KOPT-K1 (cell line): ENCODE data around the gene TMEM9B.
"Not testable (repeated sequence)": the region's sequence is repeated elsewhere in the genome, so short reads cannot be mapped to it uniquely, and the experiment has no call there.

Source experiments
- H3K27ac ChIP-seq: fragments of 200-600 bp; sonication (generic); 2 replicates; pipeline ENCODE4 v1.5.1; 2016; ENCODE audit warnings: antibody characterized with exemption, mild to moderate bottlenecking, low read depth, low read length; ENCODE audit not compliant: poor library complexity, severe bottlenecking
- H3K36me3 ChIP-seq: fragments of 200-600 bp; sonication (generic); 2 replicates; pipeline ENCODE4 v1.5.1; 2017; ENCODE audit warnings: antibody characterized with exemption, mild to moderate bottlenecking, low read length, moderate library complexity; ENCODE audit not compliant: insufficient read depth
- H3K9me3 ChIP-seq: fragments of 200-600 bp; sonication (generic); 2 replicates; pipeline ENCODE4 v1.5.1; 2017; ENCODE audit warnings: antibody characterized with exemption, low read length, mild to moderate bottlenecking; ENCODE audit not compliant: insufficient read depth, poor library complexity, severe bottlenecking

TMEM9B gene

GRCh38 chr11:8964324-8965320 is at the start of gene TMEM9B:
TMEM9B (minus strand) TSS chr11:8964442; CDS start chr11:8964313, 129 bp downstream.
- Histone ChIP-seq H3K36me3 (peaks cover 6% of the 10 kb centered on the region; the same call in 1 of the 2 replicates), H3K9me3 (no peaks in the 10 kb centered on the region), H3K27ac (peak within 1 kb of the TSS; percentile 86)

DNA sequence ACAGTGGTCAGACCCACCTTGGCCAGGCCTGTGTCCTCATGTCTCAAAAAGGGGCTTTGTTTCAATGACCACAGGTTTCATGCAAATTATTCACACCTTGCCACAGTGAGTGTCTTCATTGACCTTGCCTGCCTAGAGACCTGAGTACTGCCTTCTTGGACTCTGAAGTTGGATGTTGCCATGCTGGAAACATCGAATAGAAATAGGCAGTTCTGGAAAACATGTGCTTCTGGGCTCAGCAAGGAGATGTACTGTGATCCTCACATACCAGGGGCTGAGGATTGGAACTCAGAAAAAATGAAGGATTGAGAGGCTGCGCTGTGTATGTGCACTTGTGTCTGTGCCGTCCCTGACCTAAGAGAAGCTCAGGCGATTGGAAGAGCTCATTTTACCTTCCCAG is 49.1 kb upstream of the TMEM9B start:
- Histone ChIP-seq H3K27ac (no peak overlapping the region), H3K36me3 (no peaks in the 10 kb centered on the region), H3K9me3 (no peaks in the 10 kb centered on the region)

DNA sequence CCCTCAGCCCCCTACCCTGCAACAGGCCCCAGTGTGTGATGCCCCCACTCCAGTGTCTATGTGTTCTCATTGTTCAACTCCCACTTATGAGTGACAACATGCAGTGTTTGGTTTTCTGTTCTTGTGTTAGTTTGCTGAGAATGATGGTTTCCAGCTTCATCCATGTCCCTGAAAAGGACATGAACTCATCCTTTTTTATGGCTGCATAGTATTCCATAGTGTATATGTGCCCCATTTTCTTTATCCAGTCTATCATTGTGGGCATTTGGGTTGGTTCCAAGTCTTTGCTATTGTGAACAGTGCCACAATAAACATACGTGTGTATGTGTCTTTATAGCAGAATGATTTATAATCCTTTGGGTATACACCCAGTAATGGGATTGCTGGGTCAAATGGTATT is 45.3 kb upstream of the TMEM9B start:
- not testable (repeated sequence) for H3K27ac ChIP-seq, H3K9me3 ChIP-seq, H3K36me3 ChIP-seq

- H3K36me3 ChIP-seq = no peaks in the 10 kb centered on the region
- no peaks in the 10 kb centered on the region for H3K9me3 ChIP-seq
- H3K27ac ChIP-seq = no peak overlapping the region
These were observed 44.4 kb upstream of the TMEM9B start for GRCh38 chr11:9008661-9009060.

DNA sequence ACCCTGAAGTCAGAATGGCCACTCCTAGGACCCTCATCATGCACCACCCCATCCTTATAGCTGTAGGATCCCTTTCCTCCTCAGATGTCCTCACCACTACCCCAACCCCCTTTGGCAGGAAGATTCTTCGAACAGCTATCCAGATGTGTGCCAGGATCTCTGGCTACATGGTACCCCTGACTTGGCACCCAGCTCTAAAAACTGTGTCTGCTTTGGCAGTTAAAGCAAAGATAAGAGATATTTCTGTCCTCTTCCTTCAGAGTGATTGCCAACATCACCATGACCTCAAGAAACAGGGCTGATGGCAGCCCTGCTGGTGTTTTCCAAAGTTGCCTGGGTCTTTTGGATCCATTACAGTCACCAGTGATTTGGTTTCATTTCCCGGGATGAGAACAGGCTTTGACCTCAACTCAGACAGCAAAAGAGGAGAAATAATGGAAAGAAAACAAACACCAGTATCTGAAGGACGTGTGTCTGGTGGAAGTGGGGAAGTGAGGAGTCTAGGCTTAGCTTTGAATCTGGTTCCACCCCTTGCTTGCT is 43.8 kb upstream of the TMEM9B start:
- no peaks in the 10 kb centered on the region for H3K36me3 ChIP-seq
- no peak overlapping the region for H3K27ac ChIP-seq
- H3K9me3 ChIP-seq = no peaks in the 10 kb centered on the region

GRCh38 chr11:9005087-9005486 is 40.8 kb upstream of the TMEM9B start:
- H3K9me3 ChIP-seq = no peaks in the 10 kb centered on the region
- no peaks in the 10 kb centered on the region for H3K36me3 ChIP-seq
- no peak overlapping the region for H3K27ac ChIP-seq

DNA sequence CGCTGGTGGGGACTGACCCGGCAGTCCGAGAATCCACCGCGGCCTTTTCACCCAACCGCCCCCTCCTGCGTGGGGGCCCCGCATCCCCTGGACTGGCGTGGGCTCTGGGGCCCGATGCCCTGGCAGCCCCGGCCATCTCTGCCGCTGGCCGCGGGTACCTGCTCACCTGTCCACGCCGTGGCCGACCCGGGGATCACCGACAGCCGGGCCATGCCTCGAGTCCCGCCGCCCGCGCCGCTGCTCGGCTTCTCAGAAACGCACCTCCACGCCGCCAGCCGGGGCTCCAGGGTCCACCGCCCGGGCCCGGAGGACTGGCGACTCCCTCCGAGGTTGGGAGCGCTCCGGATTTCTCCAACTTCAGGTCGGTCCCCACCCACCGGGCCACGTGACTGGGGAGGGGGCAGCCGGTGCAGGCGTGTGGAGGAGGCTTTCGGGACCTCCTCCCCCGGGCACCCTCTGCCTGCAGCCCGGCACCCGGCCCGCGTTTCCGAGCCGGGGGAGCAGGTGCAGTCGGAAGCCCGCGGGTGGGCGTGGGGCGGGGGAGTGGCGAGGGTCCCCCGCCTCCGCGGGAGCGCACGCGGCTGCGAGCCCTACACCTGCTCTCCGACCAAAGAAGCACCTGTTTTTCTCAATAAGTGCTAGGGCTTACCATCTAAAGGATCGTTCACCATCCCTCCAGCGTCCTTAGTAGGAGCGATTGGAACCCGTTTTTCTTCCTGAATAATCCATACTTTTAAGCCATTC is 40.1 kb upstream of the TMEM9B start:
- no peaks in the 10 kb centered on the region for H3K9me3 ChIP-seq
- H3K36me3 ChIP-seq = no peaks in the 10 kb centered on the region
- no peak overlapping the region for H3K27ac ChIP-seq

- Histone ChIP-seq H3K9me3 (no peaks in the 10 kb centered on the region), H3K36me3 (no peaks in the 10 kb centered on the region), H3K27ac (no peak within 1 kb of the TSS)
These were observed 39.4 kb upstream of the TMEM9B start, which contains the start of gene NRIP3 for GRCh38 chr11:9003573-9004182. NRIP3 (minus strand) TSS chr11:9004001; CDS start chr11:9003935, 66 bp downstream.

GRCh38 chr11:9002920-9003572 is 38.8 kb upstream of the TMEM9B start:
- Histone ChIP-seq H3K9me3 (no peaks in the 10 kb centered on the region), H3K27ac (no peak overlapping the region), H3K36me3 (no peaks in the 10 kb centered on the region)

DNA sequence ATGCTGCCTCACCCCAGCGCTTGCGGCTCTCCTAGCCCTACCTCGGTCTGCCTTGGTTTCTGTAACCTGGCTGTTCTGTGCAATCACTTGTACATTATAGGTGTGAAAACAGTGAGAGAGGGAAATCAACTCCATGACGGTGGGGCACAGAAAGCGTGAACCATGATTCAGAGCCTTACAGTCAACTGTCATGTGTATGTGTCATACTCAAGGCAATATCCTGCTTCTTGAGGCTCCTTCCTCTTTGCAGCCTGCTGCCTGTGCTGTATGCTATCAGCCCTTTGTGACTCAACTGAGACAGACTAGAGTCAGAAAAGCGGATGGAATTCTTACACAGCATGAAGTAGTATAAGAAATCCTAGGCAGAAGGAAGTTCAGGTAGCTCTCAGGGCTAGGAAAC is 37.5 kb upstream of the TMEM9B start:
- Histone ChIP-seq H3K9me3 (no peaks in the 10 kb centered on the region), H3K36me3 (no peaks in the 10 kb centered on the region), H3K27ac (no peak overlapping the region)

- Histone ChIP-seq H3K36me3 (no peaks in the 10 kb centered on the region), H3K9me3 (no peaks in the 10 kb centered on the region), H3K27ac (no peak overlapping the region)
These were observed 33.8 kb upstream of the TMEM9B start for GRCh38 chr11:8998017-8998416.

- no peaks in the 10 kb centered on the region for H3K36me3 ChIP-seq
- no peaks in the 10 kb centered on the region for H3K9me3 ChIP-seq
- no peak overlapping the region for H3K27ac ChIP-seq
These were observed 33.2 kb upstream of the TMEM9B start for GRCh38 chr11:8997451-8997850.

DNA sequence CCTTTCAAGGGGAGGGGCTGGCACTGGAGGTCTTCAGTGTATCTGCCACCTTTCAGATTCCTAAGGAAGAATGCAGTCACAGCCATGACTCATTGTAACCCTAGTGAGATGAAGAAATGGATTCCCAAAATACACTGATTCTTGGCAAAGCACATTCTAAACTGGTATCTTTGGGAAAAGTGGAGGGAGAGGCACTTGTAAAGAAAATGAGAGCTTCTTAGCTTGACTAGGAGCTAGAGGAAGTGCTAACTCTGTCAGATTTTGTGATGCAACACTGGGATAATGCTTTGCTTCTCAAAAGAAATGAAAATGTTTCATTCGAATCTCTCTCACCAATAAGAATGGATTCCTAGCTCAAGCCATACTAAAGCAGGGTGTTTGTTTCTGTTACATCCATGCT is 25.2 kb upstream of the TMEM9B start:
- H3K36me3 ChIP-seq = no peaks in the 10 kb centered on the region
- no peaks in the 10 kb centered on the region for H3K9me3 ChIP-seq
- H3K27ac ChIP-seq = no peak overlapping the region

GRCh38 chr11:8988329-8989234 is 24.3 kb upstream of the TMEM9B start:
- Histone ChIP-seq H3K27ac (no peak overlapping the region), H3K9me3 (no peaks in the 10 kb centered on the region), H3K36me3 (no peaks in the 10 kb centered on the region)
